Non-pigmented ciliary epithelial cell (primary cell): ENCODE results near the gene PPP1R3C.

Experiments used
- DNase-seq: peaks from one replicate; pipeline ENCODE4 v3.0.0-alpha.2; 2010; ENCODE audit warnings: low read depth

Gene PPP1R3C

DNA sequence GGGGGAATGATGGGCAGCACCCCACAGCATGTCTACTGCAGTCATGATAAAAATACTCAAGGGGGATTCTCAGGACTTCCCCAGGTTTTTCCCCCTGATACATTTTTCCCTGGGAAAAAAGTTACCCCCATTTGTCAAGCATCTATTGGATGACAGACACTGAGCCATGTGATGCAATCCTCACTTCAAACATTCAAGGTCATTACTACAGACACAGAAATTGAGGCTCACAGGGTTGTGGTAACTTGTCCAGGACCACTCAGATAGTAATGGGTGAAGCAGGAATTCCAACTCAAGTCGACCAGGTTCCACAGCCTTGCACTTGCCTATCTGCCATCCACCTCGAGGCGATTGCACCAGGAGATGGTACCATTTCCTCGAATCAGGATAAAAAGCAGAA is 31.7 kb downstream of the PPP1R3C start:
- no peak for DNase-seq

GRCh38 chr10:91598211-91598977 is 34.5 kb downstream of the PPP1R3C start:
- DNase-seq: no peak

DNA sequence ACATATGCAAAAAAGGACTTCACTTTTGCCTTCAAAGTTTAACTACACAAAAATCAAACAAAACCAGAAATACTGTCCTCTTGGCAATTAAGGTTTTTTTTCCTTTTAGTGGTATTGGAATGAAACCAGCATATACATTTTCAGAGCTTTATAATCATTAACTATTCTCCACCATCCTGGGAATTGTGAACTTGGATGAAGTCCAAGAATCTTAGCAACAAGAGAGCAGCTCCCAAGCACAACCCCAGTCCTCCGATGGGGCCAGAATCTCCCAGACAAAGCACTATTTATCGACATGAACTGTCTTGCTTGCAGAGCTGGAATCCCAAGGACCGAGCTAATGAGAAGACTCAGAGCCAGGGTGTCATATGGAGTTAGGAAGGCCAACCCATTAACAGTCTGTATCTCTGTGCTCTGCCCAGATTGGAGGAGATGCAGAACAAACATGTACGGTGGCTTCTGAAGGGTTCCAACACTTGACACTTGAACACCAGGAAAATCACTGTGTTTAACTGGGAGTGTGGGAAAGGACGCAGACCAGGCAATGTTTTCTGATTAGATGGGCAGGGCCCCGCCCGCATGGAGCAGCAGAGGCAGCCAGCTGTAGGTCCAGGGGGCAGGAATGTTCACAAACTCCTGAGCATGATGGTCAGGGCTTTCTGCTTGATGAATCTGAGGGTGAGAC is 35.5 kb downstream of the PPP1R3C start:
- DNase-seq: no peak

DNA sequence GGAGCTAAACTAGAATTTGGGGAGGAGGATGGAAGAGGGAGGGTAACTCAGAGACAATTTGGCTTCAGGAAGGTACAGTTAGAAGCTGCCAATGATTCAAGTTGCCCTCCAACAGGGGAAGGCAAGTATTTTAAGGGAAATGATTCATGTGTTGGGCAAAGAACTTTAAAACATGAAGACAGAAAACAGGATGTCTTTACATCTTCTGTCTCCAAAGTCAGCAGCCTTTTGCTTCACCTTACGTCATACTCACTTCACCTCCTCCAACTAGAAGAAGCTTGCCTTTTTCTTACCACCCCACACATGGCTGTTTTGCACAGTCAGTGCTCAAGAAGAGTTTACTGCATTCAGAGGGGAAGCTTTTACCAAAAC is 36.1 kb downstream of the PPP1R3C start:
- DNase-seq: no peak

- no peak for DNase-seq
These were observed 39.0 kb downstream of the PPP1R3C start for GRCh38 chr10:91593834-91594233.

DNA sequence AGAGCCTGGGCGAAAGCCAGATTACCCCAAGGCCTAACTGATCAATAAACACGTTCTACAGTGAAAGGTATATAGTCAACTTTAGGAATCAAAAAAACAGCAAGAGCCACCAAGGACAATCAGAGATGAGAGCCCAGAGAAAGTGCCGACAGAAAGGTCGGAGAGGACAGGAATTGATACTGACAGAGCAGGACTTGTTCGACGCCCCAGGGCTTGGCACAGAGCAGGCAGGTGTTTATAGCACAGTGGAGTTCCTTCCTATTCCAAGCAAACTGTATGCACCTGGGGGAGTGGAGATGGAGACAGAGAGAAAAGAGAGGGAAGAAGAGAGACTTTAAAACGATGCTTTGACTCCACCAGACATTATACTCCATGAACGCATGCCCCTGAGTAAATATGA is 39.5 kb downstream of the PPP1R3C start:
- no peak for DNase-seq

DNA sequence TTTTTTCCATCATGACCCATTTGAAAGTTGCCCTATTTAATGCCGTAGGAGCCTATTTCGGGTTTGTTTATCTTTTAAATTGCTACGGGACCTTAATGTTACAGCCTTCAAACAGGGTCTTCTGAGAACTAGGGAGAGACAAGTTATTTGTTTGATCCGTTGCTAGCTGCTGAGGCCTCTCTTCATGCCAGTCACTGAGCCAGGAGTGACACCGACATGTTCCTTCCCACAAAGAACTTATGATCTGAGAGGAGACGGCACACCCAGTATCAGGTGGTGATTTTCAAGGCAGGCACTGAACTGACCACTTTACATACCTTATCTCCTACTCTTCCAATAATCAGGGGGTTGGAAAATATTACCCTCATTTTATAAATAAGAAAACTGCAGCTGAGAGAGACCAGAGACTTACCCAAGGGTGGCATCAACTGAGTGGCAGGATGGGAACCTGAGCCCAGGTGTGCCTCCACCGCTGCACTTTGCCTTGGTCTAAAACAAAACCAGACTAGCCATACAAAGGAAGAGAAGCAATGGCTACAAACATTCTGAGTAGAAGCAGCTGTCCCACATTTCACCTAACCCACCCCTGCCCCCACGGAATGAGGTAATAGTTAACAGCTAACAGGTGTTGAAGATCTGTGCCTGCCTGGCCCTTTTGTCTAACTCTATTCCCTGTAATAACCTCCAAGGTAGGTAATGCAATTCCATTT is 40.5 kb downstream of the PPP1R3C start:
- no peak for DNase-seq

GRCh38 chr10:91591797-91592174 is 41.1 kb downstream of the PPP1R3C start:
- DNase-seq: no peak

GRCh38 chr10:91590904-91591796 is 41.7 kb downstream of the PPP1R3C start:
- DNase-seq: no peak

- DNase-seq: no peak
These were observed 42.5 kb downstream of the PPP1R3C start for GRCh38 chr10:91590142-91590903.

- no peak for DNase-seq
These were observed 43.2 kb downstream of the PPP1R3C start for GRCh38 chr10:91589658-91590035.

GRCh38 chr10:91589015-91589657 is 43.7 kb downstream of the PPP1R3C start:
- no peak for DNase-seq

DNA sequence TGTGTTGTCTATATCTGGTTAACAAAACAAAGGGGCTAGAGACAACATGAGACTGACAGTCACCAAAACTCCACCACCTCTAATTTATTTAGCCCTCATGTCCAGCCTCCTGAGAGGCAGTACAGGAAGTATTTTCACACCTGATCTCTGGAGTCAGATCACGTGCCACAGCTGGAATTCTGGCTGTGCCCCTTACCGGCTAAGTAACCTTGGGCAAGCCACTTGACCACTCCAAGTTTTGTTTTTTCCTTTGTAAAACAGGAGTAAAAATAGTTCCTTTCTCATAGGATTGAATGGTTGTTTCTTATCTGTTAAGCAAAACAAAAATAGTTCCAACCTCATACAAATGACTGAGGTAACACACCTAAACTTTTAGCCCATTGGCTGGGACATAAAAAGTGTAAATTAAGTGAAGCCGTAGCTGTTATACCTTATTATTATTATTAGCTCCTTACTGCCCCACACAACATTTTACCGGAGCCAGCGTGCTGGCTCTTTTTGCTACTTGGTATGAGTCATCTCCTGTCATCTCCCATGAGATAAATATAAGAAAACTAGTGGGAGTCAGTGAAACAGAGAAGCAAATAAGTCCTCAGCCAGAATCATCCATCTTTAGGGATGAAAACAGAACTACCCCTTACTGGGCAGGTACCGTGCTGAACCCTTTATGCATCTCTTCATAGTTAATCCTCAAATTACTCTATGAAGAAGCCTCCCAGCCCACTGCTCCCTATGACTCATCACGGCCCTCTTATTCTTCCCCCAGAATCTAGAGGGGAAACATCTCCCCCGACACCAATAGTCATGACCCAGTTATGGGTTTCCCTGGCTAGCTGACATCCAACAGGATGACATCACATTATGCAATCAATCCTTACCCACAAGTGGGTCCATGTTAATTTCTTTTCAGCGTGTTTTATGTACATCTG is 44.9 kb downstream of the PPP1R3C start:
- DNase-seq: no peak

GRCh38 chr10:91582153-91582554 is 50.7 kb downstream of the PPP1R3C start:
- no peak for DNase-seq

DNA sequence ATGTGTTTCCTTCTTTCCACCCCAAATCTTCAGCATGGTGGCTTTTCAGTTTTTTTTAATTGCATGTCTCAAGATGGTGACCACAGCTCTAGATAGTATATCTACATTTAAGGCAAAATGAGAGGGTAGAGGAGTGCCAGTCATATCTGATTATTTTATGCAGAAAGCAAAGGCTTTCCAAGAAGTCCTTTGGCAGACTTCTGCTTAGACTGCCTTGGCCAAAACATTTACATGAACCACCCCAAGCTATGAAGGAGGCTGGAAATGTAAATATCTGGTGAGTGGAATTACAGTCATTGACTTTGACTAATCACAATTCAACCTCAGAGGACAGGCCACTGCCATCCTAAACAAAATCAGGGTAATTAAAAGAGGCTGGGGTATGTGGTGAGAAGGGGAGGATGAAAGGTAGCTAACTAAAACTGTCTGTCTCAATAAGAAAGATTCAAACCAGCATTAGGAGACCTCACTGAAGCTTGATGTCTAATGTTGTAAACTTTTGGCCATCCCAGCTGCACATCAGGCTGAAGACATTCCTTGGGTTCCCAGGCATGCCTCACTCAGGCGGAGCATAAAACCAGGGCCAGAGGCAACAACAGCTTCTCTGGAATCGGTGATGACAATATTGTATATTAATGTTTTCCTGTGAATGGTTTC is 53.4 kb downstream of the PPP1R3C start:
- no peak for DNase-seq
